ENCODE data around the gene LBP. TPM values are rescaled to one million over a fixed set of nuclear protein-coding genes. Genes with fewer than 3 reads are reported as not detected.

Gene LBP
- total and polyA plus RNA-seq, 7 experiments from 2014 or later = not detected

DNA sequence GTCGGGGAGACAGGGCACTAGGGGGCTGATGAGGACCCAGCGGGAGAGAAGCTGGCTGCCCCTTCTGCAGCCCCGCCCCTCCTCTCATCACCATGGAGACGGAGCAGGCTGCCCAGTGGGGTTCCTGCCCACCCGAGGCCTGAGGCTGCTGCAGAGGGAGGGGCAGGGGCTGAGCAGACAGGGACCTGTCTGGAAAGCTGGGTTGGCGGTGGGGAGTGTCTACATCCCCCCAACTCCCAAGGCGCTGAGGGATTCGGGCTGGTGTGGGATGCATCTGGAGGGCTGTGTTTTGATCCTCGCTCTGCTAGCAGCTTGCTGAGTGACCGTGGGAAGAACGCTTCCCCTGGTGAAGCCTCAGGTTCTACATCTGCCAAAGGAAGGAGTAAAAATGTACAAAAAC, 43.5 kb upstream of the LBP start:
- Mint-ChIP-seq H3K4me1 (peaks cover 0 to 24% (median 17%) of the 10 kb centered on the region in 7 donors), H3K4me3 (peak overlapping the region in 1 of 10 donors; percentile 35), H3K27me3 (peaks cover 48 to 68% (median 57%) of the 10 kb centered on the region in 5 donors), H3K27ac (peak overlapping the region in 2 of 9 donors; percentile 24 to 55), H3K9me3 (no peaks in the 10 kb centered on the region), H3K36me3 (peaks cover 0 to 5% (median 4%) of the 10 kb centered on the region in 5 donors)
- intact Hi-C loops (cut with micrococcal nuclease) = no loop called here
- Histone ChIP-seq H3K4me1 (ENCODE audit: control insufficient read depth in 2 of 2, insufficient read depth in 2 of 2, low read length in 2 of 2) (no peaks in the 10 kb centered on the region), H3K4me3 (ENCODE audit: low read length) (no peak overlapping the region), H3K27ac (ENCODE audit: low read depth, low read length) (no peak overlapping the region), H3K27me3 (ENCODE audit: control insufficient read depth in 2 of 2, insufficient read depth in 2 of 2, low read length in 2 of 2) (peaks cover 0 to 4% of the 10 kb centered on the region in 2 donors), H3K9me3 (ENCODE audit: control insufficient read depth in 2 of 3, low read length in 3 of 3) (no peaks in the 10 kb centered on the region), H3K36me3 (ENCODE audit: control insufficient read depth in 2 of 3, insufficient read depth in 3 of 3, low read length in 3 of 3) (no peaks in the 10 kb centered on the region)
- CTCF ChIA-PET = no interaction called here
- ATAC-seq (no peak), DNase-seq (no peak)
- POLR2A ChIA-PET = no interaction called here

GRCh38 chr20:38303908-38304379, 42.3 kb upstream of the LBP start, which contains the start of gene BPI:
TSS of gene BPI (plus strand) at chr20:38304156. CDS start at chr20:38304224, 68 bp downstream.
- POLR2A ChIA-PET = no interaction called here
- Histone ChIP-seq H3K36me3 (ENCODE audit: control insufficient read depth in 2 of 3, insufficient read depth in 3 of 3, low read length in 3 of 3) (no peaks in the 10 kb centered on the region), H3K9me3 (ENCODE audit: control insufficient read depth in 2 of 3, low read length in 3 of 3) (no peaks in the 10 kb centered on the region), H3K27me3 (ENCODE audit: control insufficient read depth in 2 of 2, insufficient read depth in 2 of 2, low read length in 2 of 2) (peaks cover 0 to 4% of the 10 kb centered on the region in 2 donors), H3K4me3 (ENCODE audit: low read length) (no peak within 1 kb of the TSS), H3K4me1 (ENCODE audit: control insufficient read depth in 2 of 2, insufficient read depth in 2 of 2, low read length in 2 of 2) (no peaks in the 10 kb centered on the region), H3K27ac (ENCODE audit: low read depth, low read length) (no peak within 1 kb of the TSS)
- intact Hi-C loops (cut with micrococcal nuclease) = no loop called here
- H3K9me3 Mint-ChIP-seq = peaks cover 0 to 2% (median 0%) of the 10 kb centered on the region in 11 donors
- ATAC-seq (peak; percentile 75), DNase-seq (no peak)
- CTCF ChIA-PET = no interaction called here
- peaks cover 0 to 5% (median 4%) of the 10 kb centered on the region in 5 donors for H3K36me3 Mint-ChIP-seq
- H3K27ac Mint-ChIP-seq = peak within 1 kb of the TSS in 2 of 9 donors; percentile 24 to 55
- peaks cover 0 to 27% (median 17%) of the 10 kb centered on the region in 7 donors for H3K4me1 Mint-ChIP-seq
- peaks cover 48 to 66% (median 58%) of the 10 kb centered on the region in 5 donors for H3K27me3 Mint-ChIP-seq
- H3K4me3 Mint-ChIP-seq = peak within 1 kb of the TSS in 3 of 10 donors; percentile 7 to 37 (median 35)

DNA sequence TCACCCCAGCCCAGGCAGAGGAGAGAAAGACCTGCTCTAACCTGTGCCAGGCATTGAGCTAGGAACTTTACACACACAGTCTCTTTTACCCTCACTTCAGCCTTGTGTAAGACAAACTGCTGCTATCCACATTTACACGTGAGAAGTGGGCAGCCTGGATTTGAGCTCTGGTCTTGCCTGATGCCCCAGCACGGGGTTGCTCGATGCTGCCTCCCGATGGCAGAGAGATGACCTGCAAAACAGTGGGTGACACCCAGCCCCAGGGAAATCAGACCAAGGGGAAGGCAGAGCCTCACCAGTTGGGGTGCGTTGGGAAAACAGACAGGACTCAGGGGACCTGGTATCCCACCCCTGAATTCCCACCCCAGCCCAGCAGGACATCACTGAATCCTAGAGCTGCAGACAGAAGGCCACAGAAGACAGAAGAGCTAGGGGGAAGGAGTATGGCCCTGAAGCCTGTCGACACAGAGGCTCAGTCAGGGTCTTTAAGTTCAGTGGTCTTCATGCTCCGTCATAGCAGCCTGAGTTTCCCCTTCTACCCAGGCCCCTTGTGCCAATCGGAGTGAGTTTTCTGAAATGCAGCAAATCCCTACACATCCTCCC, 41.3 kb upstream of the LBP start:
- peak; percentile 58 for ATAC-seq
- no peak overlapping the region for H3K27ac ChIP-seq (ENCODE audit: low read depth, low read length)
- peak in 1 of 9 donors; percentile 20 for DNase-seq
- H3K27me3 Mint-ChIP-seq = peaks cover 48 to 66% (median 60%) of the 10 kb centered on the region in 5 donors
- no peak overlapping the region for H3K4me3 ChIP-seq (ENCODE audit: low read length)
- peaks cover 0 to 2% (median 0%) of the 10 kb centered on the region in 11 donors for H3K9me3 Mint-ChIP-seq
- H3K9me3 ChIP-seq (ENCODE audit: control insufficient read depth in 2 of 3, low read length in 3 of 3) = no peaks in the 10 kb centered on the region
- intact Hi-C loops (cut with micrococcal nuclease) = no loop called here
- H3K4me1 Mint-ChIP-seq = peaks cover 0 to 27% (median 17%) of the 10 kb centered on the region in 7 donors
- no peak overlapping the region for H3K27ac Mint-ChIP-seq
- ChIA-PET POLR2A (no interaction called here), CTCF (no interaction called here)
- H3K27me3 ChIP-seq (ENCODE audit: control insufficient read depth in 2 of 2, insufficient read depth in 2 of 2, low read length in 2 of 2) = peaks cover 0 to 4% of the 10 kb centered on the region in 2 donors
- no peak overlapping the region for H3K4me3 Mint-ChIP-seq
- H3K36me3 ChIP-seq (ENCODE audit: control insufficient read depth in 2 of 3, insufficient read depth in 3 of 3, low read length in 3 of 3) = no peaks in the 10 kb centered on the region
- H3K36me3 Mint-ChIP-seq = peaks cover 0 to 5% (median 4%) of the 10 kb centered on the region in 5 donors
- no peaks in the 10 kb centered on the region for H3K4me1 ChIP-seq (ENCODE audit: control insufficient read depth in 2 of 2, insufficient read depth in 2 of 2, low read length in 2 of 2)

GRCh38 chr20:38305541-38305940, 40.7 kb upstream of the LBP start:
- Mint-ChIP-seq H3K27me3 (peaks cover 46 to 68% (median 59%) of the 10 kb centered on the region in 5 donors), H3K36me3 (peaks cover 0 to 5% (median 4%) of the 10 kb centered on the region in 5 donors), H3K4me1 (peaks cover 0 to 27% (median 17%) of the 10 kb centered on the region in 7 donors), H3K4me3 (no peak overlapping the region), H3K9me3 (peaks cover 0 to 2% (median 0%) of the 10 kb centered on the region in 11 donors), H3K27ac (no peak overlapping the region)
- POLR2A ChIA-PET = no interaction called here
- DNase-seq (no peak), ATAC-seq (no peak)
- CTCF ChIA-PET = no interaction called here
- no peak overlapping the region for H3K4me3 ChIP-seq (ENCODE audit: low read length)
- no peaks in the 10 kb centered on the region for H3K36me3 ChIP-seq (ENCODE audit: control insufficient read depth in 2 of 3, insufficient read depth in 3 of 3, low read length in 3 of 3)
- peaks cover 0 to 4% of the 10 kb centered on the region in 2 donors for H3K27me3 ChIP-seq (ENCODE audit: control insufficient read depth in 2 of 2, insufficient read depth in 2 of 2, low read length in 2 of 2)
- intact Hi-C loops (cut with micrococcal nuclease) = no loop called here
- H3K4me1 ChIP-seq (ENCODE audit: control insufficient read depth in 2 of 2, insufficient read depth in 2 of 2, low read length in 2 of 2) = no peaks in the 10 kb centered on the region
- no peak overlapping the region for H3K27ac ChIP-seq (ENCODE audit: low read depth, low read length)
- no peaks in the 10 kb centered on the region for H3K9me3 ChIP-seq (ENCODE audit: control insufficient read depth in 2 of 3, low read length in 3 of 3)

DNA sequence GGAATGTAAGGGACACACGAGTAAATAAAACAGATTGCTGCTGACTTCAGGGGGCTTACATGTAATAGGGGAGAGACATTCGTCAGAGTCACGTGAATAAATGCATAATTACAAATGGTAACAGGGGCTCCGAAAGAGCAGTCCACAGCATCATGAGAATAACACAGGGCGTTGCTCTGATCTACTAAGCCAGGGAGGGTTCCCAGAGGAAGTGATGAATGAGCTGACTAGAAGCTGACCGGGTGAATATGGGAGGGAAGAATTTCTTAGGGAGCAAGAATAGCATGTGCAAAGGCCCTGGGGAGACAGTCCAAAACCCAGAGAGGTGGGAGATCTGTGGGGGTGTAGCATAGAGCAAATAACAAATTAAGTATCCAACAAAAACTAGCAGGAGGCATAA, 39.9 kb upstream of the LBP start:
- Histone ChIP-seq H3K9me3 (ENCODE audit: control insufficient read depth in 2 of 3, low read length in 3 of 3) (no peaks in the 10 kb centered on the region), H3K27ac (ENCODE audit: low read depth, low read length) (no peak overlapping the region), H3K4me3 (ENCODE audit: low read length) (no peak overlapping the region), H3K36me3 (ENCODE audit: control insufficient read depth in 2 of 3, insufficient read depth in 3 of 3, low read length in 3 of 3) (no peaks in the 10 kb centered on the region), H3K4me1 (ENCODE audit: control insufficient read depth in 2 of 2, insufficient read depth in 2 of 2, low read length in 2 of 2) (no peaks in the 10 kb centered on the region), H3K27me3 (ENCODE audit: control insufficient read depth in 2 of 2, insufficient read depth in 2 of 2, low read length in 2 of 2) (peaks cover 0 to 4% of the 10 kb centered on the region in 2 donors)
- intact Hi-C loops (cut with micrococcal nuclease) = no loop called here
- DNase-seq = no peak
- ATAC-seq = no peak
- H3K4me1 Mint-ChIP-seq = peaks cover 0 to 27% (median 17%) of the 10 kb centered on the region in 7 donors
- no peak overlapping the region for H3K4me3 Mint-ChIP-seq
- CTCF ChIA-PET = no interaction called here
- H3K36me3 Mint-ChIP-seq = peaks cover 0 to 5% (median 4%) of the 10 kb centered on the region in 5 donors
- H3K27ac Mint-ChIP-seq = no peak overlapping the region
- H3K27me3 Mint-ChIP-seq = peaks cover 43 to 68% (median 59%) of the 10 kb centered on the region in 5 donors
- H3K9me3 Mint-ChIP-seq = peaks cover 0 to 6% (median 0%) of the 10 kb centered on the region in 11 donors
- POLR2A ChIA-PET = no interaction called here

- intact Hi-C loops (cut with micrococcal nuclease) = no loop called here
- H3K4me3 ChIP-seq (ENCODE audit: low read length) = no peak overlapping the region
- Mint-ChIP-seq H3K36me3 (peaks cover 0 to 5% (median 4%) of the 10 kb centered on the region in 5 donors), H3K4me1 (peaks cover 0 to 27% (median 17%) of the 10 kb centered on the region in 7 donors), H3K9me3 (peaks cover 0 to 6% (median 0%) of the 10 kb centered on the region in 11 donors), H3K27me3 (peaks cover 36 to 67% (median 58%) of the 10 kb centered on the region in 5 donors), H3K27ac (peak overlapping the region in 1 of 9 donors; percentile 27), H3K4me3 (no peak overlapping the region)
- no peak overlapping the region for H3K27ac ChIP-seq (ENCODE audit: low read depth, low read length)
- ChIA-PET POLR2A (no interaction called here), CTCF (no interaction called here)
- no peaks in the 10 kb centered on the region for H3K4me1 ChIP-seq (ENCODE audit: control insufficient read depth in 2 of 2, insufficient read depth in 2 of 2, low read length in 2 of 2)
- H3K36me3 ChIP-seq (ENCODE audit: control insufficient read depth in 2 of 3, insufficient read depth in 3 of 3, low read length in 3 of 3) = no peaks in the 10 kb centered on the region
- no peaks in the 10 kb centered on the region for H3K9me3 ChIP-seq (ENCODE audit: control insufficient read depth in 2 of 3, low read length in 3 of 3)
- no peak for DNase-seq
- peak; percentile 43 for ATAC-seq
- peaks cover 0 to 4% of the 10 kb centered on the region in 2 donors for H3K27me3 ChIP-seq (ENCODE audit: control insufficient read depth in 2 of 2, insufficient read depth in 2 of 2, low read length in 2 of 2)
Observed at GRCh38 chr20:38307371-38308046, 38.8 kb upstream of the LBP start.

Measured in naive thymus-derived CD4-positive, alpha-beta T cell (primary cell).